HepG2 (cell line): ENCODE measurements around the gene A3GALT2. TPM values are rescaled to one million over a fixed set of nuclear protein-coding genes. Genes with fewer than 3 reads are reported as not detected.

Experiments
- ATAC-seq: fragments of 200-7000 bp; cut with Tn5 transposase; 3 replicates; pipeline ENCODE4 v1.9.1; 2020; ENCODE audit warnings: mild to moderate bottlenecking, moderate library complexity
- BruUV-seq: library from RNA; stranded (reverse); fragments of 400-500 nt; replicated peaks from 2 replicates; lab custom pipeline; 2021; lab: Mats Ljungman, UMichigan
- CTCF ChIA-PET: fragments of 300-600 bp; formaldehyde crosslinking; extraction: SDS; loops from one replicate; lab custom pipeline; 2021; ENCODE audit warnings: low total read pairs, inconsistent platforms, low intra/inter-chr PET ratio; lab: Yijun Ruan, JAX
- POLR2A ChIA-PET: fragments of 350-600 bp; sonication (Branson Sonifier 250); formaldehyde crosslinking; loops from one replicate; lab custom pipeline; 2020; ENCODE audit warnings: antibody characterized with exemption, inconsistent platforms; lab: Yijun Ruan, JAX
- DNase-seq: peaks from one replicate; pipeline ENCODE4 v3.0.0-alpha.2; 2015; ENCODE audit warnings: low spot score
- FAIRE-seq: peaks from 3 replicates; lab custom pipeline; 2011; peaks lifted over from hg19 to GRCh38; lab: Jason Lieb, UNC
- H2AFZ ChIP-seq: one replicate; pipeline ENCODE4 v1.6.1; 2011; ENCODE audit warnings: low read length, inconsistent platforms
- H3K27ac ChIP-seq: fragments of 300-600 bp; 3 replicates; pipeline ENCODE4 v1.8.0; 2011; ENCODE audit warnings: mixed run types, mild to moderate bottlenecking, mixed read lengths, low read length, inconsistent platforms; ENCODE audit not compliant: insufficient read depth; ENCODE audit errors: extremely low read length
- H3K27me3 ChIP-seq, 2 experiments: fragments of 200-600 bp in 1 of 2; 2 replicates in 1 of 2; 3 replicates in 1 of 2; pipeline versions ENCODE4 v1.6.0 to v1.8.0; 2011; ENCODE audit warnings: low read length in 2 of 2, mild to moderate bottlenecking in 2 of 2, moderate library complexity in 2 of 2, inconsistent platforms in 1 of 2; ENCODE audit not compliant: insufficient read depth in 2 of 2, control insufficient read depth in 1 of 2
- H3K36me3 ChIP-seq, 2 experiments: fragments of 200-600 bp in 1 of 2; replicated peaks in 1 of 2; 2 replicates in 1 of 2; 3 replicates in 1 of 2; pipeline versions ENCODE4 v1.5.1 to v1.8.0; 2011; ENCODE audit warnings: low read length in 2 of 2, inconsistent platforms in 1 of 2; ENCODE audit not compliant: insufficient read depth in 2 of 2, control insufficient read depth in 1 of 2
- H3K4me1 ChIP-seq: 2 replicates; pipeline ENCODE4 v1.5.1; 2012; ENCODE audit warnings: low read length, inconsistent platforms; ENCODE audit not compliant: insufficient read depth
- H3K4me2 ChIP-seq: 2 replicates; pipeline ENCODE4 v1.6.0; 2011; ENCODE audit warnings: low read depth, low read length, inconsistent platforms
- H3K4me3 ChIP-seq, 3 experiments: fragments of 200-600 bp in 1 of 3; sonication (generic), shearing (Covaris generic) in 1 of 3; replicated peaks in 1 of 3; 2 replicates each; pipeline ENCODE4 v1.5.1; 2011 to 2016; ENCODE audit warnings: low read length in 3 of 3, inconsistent platforms in 2 of 3, low read depth in 2 of 3, mild to moderate bottlenecking in 2 of 3, control low read depth in 1 of 3, mixed read lengths in 1 of 3; ENCODE audit not compliant: insufficient read depth in 1 of 3
- H3K79me2 ChIP-seq: one replicate; pipeline ENCODE4 v1.6.1; 2011; ENCODE audit warnings: low read length, inconsistent platforms; ENCODE audit not compliant: insufficient read depth
- H3K9ac ChIP-seq: 2 replicates; pipeline ENCODE4 v1.6.0; 2011; ENCODE audit warnings: mild to moderate bottlenecking, low read depth, low read length, inconsistent platforms; ENCODE audit not compliant: insufficient read depth
- H3K9me3 ChIP-seq: 2 replicates; pipeline ENCODE4 v1.5.1; 2012; ENCODE audit warnings: mild to moderate bottlenecking, low read length
- H4K20me1 ChIP-seq: 2 replicates; pipeline ENCODE4 v1.6.0; 2011; ENCODE audit warnings: inconsistent platforms, mild to moderate bottlenecking, low read length, moderate library complexity; ENCODE audit not compliant: insufficient read depth
- CEBPG ChIP-seq: IDR thresholded peaks from 2 replicates; pipeline ENCODE4 v1.6.1; 2016
- DPF2 ChIP-seq: sonication (generic); formaldehyde crosslinking; IDR thresholded peaks from 2 replicates; pipeline ENCODE4 v1.4.0; 2020; ENCODE audit warnings: mild to moderate bottlenecking, low read depth, missing genetic modification reagents, borderline replicate concordance
- FOSL2 ChIP-seq: sonication (generic); formaldehyde crosslinking; IDR thresholded peaks from 2 replicates; pipeline ENCODE4 v1.4.0; 2020; ENCODE audit warnings: missing genetic modification reagents
- JDP2 ChIP-seq: sonication (generic); formaldehyde crosslinking; IDR thresholded peaks from 2 replicates; pipeline ENCODE4 v1.8.1; 2022; ENCODE audit warnings: missing genetic modification reagents, borderline replicate concordance
- MXD4 ChIP-seq: IDR thresholded peaks from 2 replicates; pipeline ENCODE4 v1.6.1; 2016; ENCODE audit warnings: mild to moderate bottlenecking, missing biosample characterization, missing genetic modification reagents
- NKX3-1 ChIP-seq: sonication (generic); formaldehyde crosslinking; IDR thresholded peaks from 2 replicates; pipeline ENCODE4 v1.5.0; 2020; ENCODE audit warnings: missing genetic modification reagents
- PTBP1 ChIP-seq: fragments of 200-400 bp; formaldehyde crosslinking; IDR thresholded peaks from 2 replicates; pipeline ENCODE4 v1.6.1; 2018; ENCODE audit warnings: low read length, low read depth; ENCODE audit not compliant: poor library complexity, severe bottlenecking
- RARG ChIP-seq: sonication (generic); formaldehyde crosslinking; IDR thresholded peaks from 2 replicates; pipeline ENCODE4 v1.4.0; 2020; ENCODE audit warnings: low read depth, mild to moderate bottlenecking, missing genetic modification reagents
- SNAPC2 ChIP-seq: sonication (generic); formaldehyde crosslinking; IDR thresholded peaks from 2 replicates; pipeline ENCODE4 v1.8.1; 2022; ENCODE audit warnings: mild to moderate bottlenecking, missing genetic modification reagents
- SP5 ChIP-seq: IDR thresholded peaks from 2 replicates; pipeline ENCODE4 v1.6.1; 2016; ENCODE audit warnings: low read depth, borderline replicate concordance
- ZNF276 ChIP-seq: sonication (generic); formaldehyde crosslinking; IDR thresholded peaks from 2 replicates; pipeline ENCODE4 v1.4.0; 2020; ENCODE audit warnings: mild to moderate bottlenecking, low read depth, missing genetic modification reagents
- ZNF430 ChIP-seq: sonication (generic); formaldehyde crosslinking; IDR thresholded peaks from 2 replicates; pipeline ENCODE4 v1.9.0; 2021; ENCODE audit warnings: mild to moderate bottlenecking, missing genetic modification reagents
- WGBS: methylation state at CpG from one replicate; pipeline ENCODE4 v1.1.6; 2017; ENCODE audit warnings: low lambda C conversion rate; 5-methylcytosine and 5-hydroxymethylcytosine counted together
- in situ Hi-C: cut with HindIII; loops from 2 replicates; pipeline ENCODE4 v1.10.0; 2017; ENCODE audit warnings: low pct_unique_long_range_greater_than_20kb; ENCODE audit not compliant: extremely low pct_ligation_motif_present
- intact Hi-C: fragments of 100-400 bp; cut with micrococcal nuclease; formaldehyde crosslinking; loops from one replicate; pipeline ENCODE4 v1.10.0; 2022; ENCODE audit not compliant: unreplicated experiment
- polyA plus RNA-seq, 8 experiments: library from polyadenylated mRNA; depleted of rRNA in 3 of 8; stranded (reverse) in 7 of 8; unstranded in 1 of 8; fragments of >200 nt; fragmentation: Illumina TruSeq in 4 of 8; extraction: Trizol in 4 of 8; gene quantifications; 2 replicates each; pipeline versions ENCODE4 v1.2.1 to v1.2.3, GENCODE V29; 2011 to 2016; ENCODE audit warnings: low read depth in 4 of 8, missing spikeins in 1 of 8, mixed read lengths in 1 of 8; ENCODE audit not compliant: insufficient read depth in 1 of 8
- total RNA-seq, 5 experiments: library from RNA; depleted of rRNA; stranded (reverse); fragments of >200 nt; fragmentation: Illumina TruSeq; extraction: Trizol; gene quantifications; 2 replicates each; pipeline ENCODE4 v1.2.3, GENCODE V29; 2016; ENCODE audit warnings: low read depth in 1 of 5
- TF ChIP-seq, protein P1 (sequence below): sonication (generic); formaldehyde crosslinking; IDR thresholded peaks from 2 replicates; pipeline ENCODE4 v1.4.0; 2020; ENCODE audit warnings: missing genetic modification reagents, borderline replicate concordance
- TF ChIP-seq, protein P2 (sequence below): sonication (generic); formaldehyde crosslinking; IDR thresholded peaks from 2 replicates; pipeline ENCODE4 v1.5.0; 2020; ENCODE audit warnings: missing genetic modification reagents
- TF ChIP-seq, protein P3 (sequence below): sonication (generic); formaldehyde crosslinking; IDR thresholded peaks from 2 replicates; pipeline ENCODE4 v1.4.0; 2020; ENCODE audit warnings: missing genetic modification reagents, mild to moderate bottlenecking, borderline replicate concordance

Gene A3GALT2
- total and polyA plus RNA-seq, 2 of the 13 experiments (the other 11 are each of a cell fraction or from before 2014, with no cell fraction given) = not detected

DNA sequence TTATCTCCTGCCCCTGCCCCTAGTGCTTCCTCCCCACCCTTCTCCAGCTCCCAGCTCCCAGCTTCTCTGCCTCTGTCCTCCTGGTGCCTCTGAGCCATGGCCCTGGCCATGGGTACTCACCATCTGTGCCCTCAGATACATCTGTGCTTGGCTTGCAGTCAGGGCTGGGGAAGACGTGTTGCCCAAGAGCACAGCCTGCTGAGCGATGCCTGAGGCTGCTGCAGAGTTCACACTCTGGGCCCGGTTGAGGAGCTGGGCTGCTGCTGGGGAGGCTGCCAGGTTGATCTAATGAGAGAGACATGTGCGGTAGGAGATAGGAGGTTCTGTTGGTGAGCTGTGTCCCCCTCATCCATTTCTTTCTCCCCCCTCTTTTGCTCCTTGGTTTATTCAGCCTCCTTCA lies 49.4 kb upstream of the A3GALT2 start:
- DNase-seq (no peak), FAIRE-seq (no peak), ATAC-seq (no peak)
- H3K9me3 ChIP-seq = no peaks in the 10 kb centered on the region
- no peak overlapping the region for H3K4me2 ChIP-seq
- peaks cover 1 to 16% of the 10 kb centered on the region in 2 experiments; a peak in 4 of 5 replicates for H3K27me3 ChIP-seq
- no peak overlapping the region for H3K4me3 ChIP-seq
- intact Hi-C loops (no loop called here), in situ Hi-C loops (loop anchor here (10.0 kb wide), 1 partner anchor 94 kb away; no protein-coding TSS in a partner anchor)
- ChIA-PET CTCF (no interaction called here), POLR2A (interaction anchor here (1.0 kb wide), 1 partner anchor 28 kb away, joined by 3 read pairs; no protein-coding TSS in a partner anchor)
- H3K36me3 ChIP-seq = no peaks in the 10 kb centered on the region
- H3K27ac ChIP-seq = no peak overlapping the region
- no TSS peak for BruUV-seq
- 0 out of 2 replicates have a peak, but pooled peaks cover 3% of the 10 kb centered on the region for H4K20me1 ChIP-seq
- H3K4me1 ChIP-seq = peaks cover 26% of the 10 kb centered on the region
- no peak overlapping the region for H3K9ac ChIP-seq
- TF ChIP-seq FOSL2 (CRISPR knock-in tag) (no peak), NKX3-1 (no peak), JDP2 (CRISPR knock-in tag) (no peak), ZNF430 (CRISPR knock-in tag) (no peak), CEBPG (CRISPR knock-in tag) (no peak), SP5 (CRISPR knock-in tag) (no peak), ZNF276 (CRISPR knock-in tag) (no peak), SNAPC2 (no peak), MXD4 (CRISPR knock-in tag) (no peak), PTBP1 (no peak), RARG (CRISPR knock-in tag) (no peak), DPF2 (CRISPR knock-in tag) (no peak)
- TF ChIP-seq, protein P1, sequence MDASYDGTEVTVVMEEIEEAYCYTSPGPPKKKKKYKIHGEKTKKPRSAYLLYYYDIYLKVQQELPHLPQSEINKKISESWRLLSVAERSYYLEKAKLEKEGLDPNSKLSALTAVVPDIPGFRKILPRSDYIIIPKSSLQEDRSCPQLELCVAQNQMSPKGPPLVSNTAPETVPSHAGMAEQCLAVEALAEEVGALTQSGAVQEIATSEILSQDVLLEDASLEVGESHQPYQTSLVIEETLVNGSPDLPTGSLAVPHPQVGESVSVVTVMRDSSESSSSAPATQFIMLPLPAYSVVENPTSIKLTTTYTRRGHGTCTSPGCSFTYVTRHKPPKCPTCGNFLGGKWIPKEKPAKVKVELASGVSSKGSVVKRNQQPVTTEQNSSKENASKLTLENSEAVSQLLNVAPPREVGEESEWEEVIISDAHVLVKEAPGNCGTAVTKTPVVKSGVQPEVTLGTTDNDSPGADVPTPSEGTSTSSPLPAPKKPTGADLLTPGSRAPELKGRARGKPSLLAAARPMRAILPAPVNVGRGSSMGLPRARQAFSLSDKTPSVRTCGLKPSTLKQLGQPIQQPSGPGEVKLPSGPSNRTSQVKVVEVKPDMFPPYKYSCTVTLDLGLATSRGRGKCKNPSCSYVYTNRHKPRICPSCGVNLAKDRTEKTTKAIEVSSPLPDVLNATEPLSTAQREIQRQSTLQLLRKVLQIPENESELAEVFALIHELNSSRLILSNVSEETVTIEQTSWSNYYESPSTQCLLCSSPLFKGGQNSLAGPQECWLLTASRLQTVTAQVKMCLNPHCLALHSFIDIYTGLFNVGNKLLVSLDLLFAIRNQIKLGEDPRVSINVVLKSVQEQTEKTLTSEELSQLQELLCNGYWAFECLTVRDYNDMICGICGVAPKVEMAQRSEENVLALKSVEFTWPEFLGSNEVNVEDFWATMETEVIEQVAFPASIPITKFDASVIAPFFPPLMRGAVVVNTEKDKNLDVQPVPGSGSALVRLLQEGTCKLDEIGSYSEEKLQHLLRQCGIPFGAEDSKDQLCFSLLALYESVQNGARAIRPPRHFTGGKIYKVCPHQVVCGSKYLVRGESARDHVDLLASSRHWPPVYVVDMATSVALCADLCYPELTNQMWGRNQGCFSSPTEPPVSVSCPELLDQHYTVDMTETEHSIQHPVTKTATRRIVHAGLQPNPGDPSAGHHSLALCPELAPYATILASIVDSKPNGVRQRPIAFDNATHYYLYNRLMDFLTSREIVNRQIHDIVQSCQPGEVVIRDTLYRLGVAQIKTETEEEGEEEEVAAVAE (CRISPR knock-in tag) = no peak
- TF ChIP-seq, protein P2, sequence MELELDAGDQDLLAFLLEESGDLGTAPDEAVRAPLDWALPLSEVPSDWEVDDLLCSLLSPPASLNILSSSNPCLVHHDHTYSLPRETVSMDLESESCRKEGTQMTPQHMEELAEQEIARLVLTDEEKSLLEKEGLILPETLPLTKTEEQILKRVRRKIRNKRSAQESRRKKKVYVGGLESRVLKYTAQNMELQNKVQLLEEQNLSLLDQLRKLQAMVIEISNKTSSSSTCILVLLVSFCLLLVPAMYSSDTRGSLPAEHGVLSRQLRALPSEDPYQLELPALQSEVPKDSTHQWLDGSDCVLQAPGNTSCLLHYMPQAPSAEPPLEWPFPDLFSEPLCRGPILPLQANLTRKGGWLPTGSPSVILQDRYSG (CRISPR knock-in tag) = no peak
- TF ChIP-seq, protein P3, sequence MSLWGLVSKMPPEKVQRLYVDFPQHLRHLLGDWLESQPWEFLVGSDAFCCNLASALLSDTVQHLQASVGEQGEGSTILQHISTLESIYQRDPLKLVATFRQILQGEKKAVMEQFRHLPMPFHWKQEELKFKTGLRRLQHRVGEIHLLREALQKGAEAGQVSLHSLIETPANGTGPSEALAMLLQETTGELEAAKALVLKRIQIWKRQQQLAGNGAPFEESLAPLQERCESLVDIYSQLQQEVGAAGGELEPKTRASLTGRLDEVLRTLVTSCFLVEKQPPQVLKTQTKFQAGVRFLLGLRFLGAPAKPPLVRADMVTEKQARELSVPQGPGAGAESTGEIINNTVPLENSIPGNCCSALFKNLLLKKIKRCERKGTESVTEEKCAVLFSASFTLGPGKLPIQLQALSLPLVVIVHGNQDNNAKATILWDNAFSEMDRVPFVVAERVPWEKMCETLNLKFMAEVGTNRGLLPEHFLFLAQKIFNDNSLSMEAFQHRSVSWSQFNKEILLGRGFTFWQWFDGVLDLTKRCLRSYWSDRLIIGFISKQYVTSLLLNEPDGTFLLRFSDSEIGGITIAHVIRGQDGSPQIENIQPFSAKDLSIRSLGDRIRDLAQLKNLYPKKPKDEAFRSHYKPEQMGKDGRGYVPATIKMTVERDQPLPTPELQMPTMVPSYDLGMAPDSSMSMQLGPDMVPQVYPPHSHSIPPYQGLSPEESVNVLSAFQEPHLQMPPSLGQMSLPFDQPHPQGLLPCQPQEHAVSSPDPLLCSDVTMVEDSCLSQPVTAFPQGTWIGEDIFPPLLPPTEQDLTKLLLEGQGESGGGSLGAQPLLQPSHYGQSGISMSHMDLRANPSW = no peak
- no peak overlapping the region for H2AFZ ChIP-seq
- 47% methylated on average over 4 of the region's 4 CpGs for WGBS
- H3K79me2 ChIP-seq = no peaks in the 10 kb centered on the region
